NCI-H510A (cell line): ENCODE data around the gene NTN3.
"Not testable (repeated sequence)": the region's sequence is repeated elsewhere in the genome, so short reads cannot be mapped to it uniquely, and the experiment has no call there.

Source experiments
- DNase-seq: peaks from one replicate; lab custom pipeline; 2025; lab: John Stamatoyannopoulos, UW

NTN3 gene

GRCh38 chr16:2479996-2480395 is 8.9 kb downstream of the NTN3 start:
- DNase-seq: not testable (repeated sequence)

GRCh38 chr16:2480948-2481347 is 9.9 kb downstream of the NTN3 start:
- DNase-seq: no peak

- no peak for DNase-seq
These were observed 10.6 kb downstream of the NTN3 start for GRCh38 chr16:2481676-2482075.

GRCh38 chr16:2482249-2482648 is 11.2 kb downstream of the NTN3 start:
- no peak for DNase-seq

- DNase-seq: no peak
These were observed 11.8 kb downstream of the NTN3 start for GRCh38 chr16:2482708-2483534.

GRCh38 chr16:2483939-2484897 is 13.1 kb downstream of the NTN3 start:
- DNase-seq: no peak

GRCh38 chr16:2484898-2485508 is 13.9 kb downstream of the NTN3 start:
- no peak for DNase-seq

GRCh38 chr16:2485811-2486507 is 14.9 kb downstream of the NTN3 start:
- DNase-seq: no peak

GRCh38 chr16:2486645-2487516 is 15.8 kb downstream of the NTN3 start:
- DNase-seq: no peak

GRCh38 chr16:2487517-2487842 is 16.4 kb downstream of the NTN3 start:
- DNase-seq: no peak

GRCh38 chr16:2487903-2488531 is 16.9 kb downstream of the NTN3 start:
- DNase-seq: no peak

GRCh38 chr16:2489581-2489980 is 18.5 kb downstream of the NTN3 start:
- no peak for DNase-seq

GRCh38 chr16:2490190-2491105 is 19.4 kb downstream of the NTN3 start:
- peak; percentile 61 for DNase-seq

GRCh38 chr16:2492292-2492691 is 21.2 kb downstream of the NTN3 start:
- DNase-seq: no peak

GRCh38 chr16:2493605-2494004 is 22.5 kb downstream of the NTN3 start:
- no peak for DNase-seq

- no peak for DNase-seq
These were observed 23.5 kb downstream of the NTN3 start for GRCh38 chr16:2494616-2495015.

GRCh38 chr16:2495041-2495440 is 23.9 kb downstream of the NTN3 start:
- no peak for DNase-seq

GRCh38 chr16:2496223-2497115 is 25.4 kb downstream of the NTN3 start:
- DNase-seq: no peak
